8988T (cell line): Measurements from ENCODE around the gene TUBA1B.

Source experiments
- DNase-seq: peaks from one replicate; pipeline ENCODE4 v3.0.0; 2011

Gene TUBA1B

GRCh38 chr12:49089821-49090773 lies 41.1 kb downstream of the TUBA1B start:
- peak; percentile 60 for DNase-seq

- no peak for DNase-seq
Measured at GRCh38 chr12:49088932-49089330, 42.3 kb downstream of the TUBA1B start.

GRCh38 chr12:49088150-49088931 lies 42.9 kb downstream of the TUBA1B start:
- peak; percentile 94 for DNase-seq

- DNase-seq: no peak
Measured at GRCh38 chr12:49086116-49086515, 45.1 kb downstream of the TUBA1B start.

DNA sequence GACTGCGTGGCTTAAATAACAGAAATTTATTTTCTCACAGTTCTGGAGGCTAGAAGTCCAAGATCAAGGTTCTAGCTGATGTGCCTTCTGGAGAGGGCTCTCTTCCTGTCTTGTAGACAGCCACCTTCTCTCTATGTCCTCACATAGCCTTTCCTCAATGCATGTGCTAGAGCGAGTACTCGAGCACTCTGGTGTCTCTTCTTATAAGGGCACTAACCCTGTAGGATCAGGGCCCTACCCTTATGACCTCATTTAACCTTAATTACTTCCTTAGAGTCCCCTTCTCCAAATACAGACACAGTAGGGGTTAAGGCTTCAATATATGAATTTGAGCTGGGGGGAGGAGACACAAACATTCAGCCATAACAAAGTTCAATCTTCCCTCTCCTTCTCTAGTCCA lies 46.8 kb downstream of the TUBA1B start:
- no peak for DNase-seq

GRCh38 chr12:49079793-49080192 lies 51.4 kb downstream of the TUBA1B start:
- no peak for DNase-seq
